ENCODE measurements around the gene NRXN3. TPM values are rescaled to one million over a fixed set of nuclear protein-coding genes. Genes with fewer than 3 reads are reported as not detected.

NRXN3 gene
- total and polyA plus RNA-seq, 4 donors, result 0.07 to 1.2 (median 0.23) TPM

- Histone ChIP-seq H3K36me3 (ENCODE audit: control insufficient read depth in 4 of 4, insufficient read depth in 3 of 4, low read depth in 1 of 4, low read length in 3 of 4) (no peaks in the 10 kb centered on the region), H3K9ac (ENCODE audit: low read depth in 1 of 2, low read length in 2 of 2) (no peak overlapping the region), H3K4me1 (ENCODE audit: control insufficient read depth in 4 of 4, insufficient read depth in 4 of 4, low read length in 3 of 4) (peaks cover 0 to 3% (median 0%) of the 10 kb centered on the region in 4 donors), H3K27ac (ENCODE audit: low read depth in 1 of 2, low read length in 2 of 2) (no peak overlapping the region), H3K27me3 (ENCODE audit: control insufficient read depth in 4 of 4, insufficient read depth in 4 of 4, low read length in 3 of 4) (no peaks in the 10 kb centered on the region), H3K9me3 (ENCODE audit: control insufficient read depth in 4 of 4, low read length in 3 of 4) (no peaks in the 10 kb centered on the region), H3K4me3 (ENCODE audit: low read depth in 1 of 3, low read length in 3 of 3) (no peak overlapping the region)
- no peak for DNase-seq (ENCODE audit: low spot score)
- TF ChIP-seq CTCF (IDR thresholded peaks at IDR 0.05; ENCODE audit: low read depth, low read length, missing input control), result no peak
- TF ChIP-seq JUND (IDR thresholded peaks at IDR 0.05), result no peak
- no peak for TF ChIP-seq RAD21 (IDR thresholded peaks at IDR 0.05)
- TF ChIP-seq SP1 (IDR thresholded peaks at IDR 0.05), result no peak
- TF ChIP-seq ZBTB33 (IDR thresholded peaks at IDR 0.05), result no peak
- TF ChIP-seq RXRA (IDR thresholded peaks at IDR 0.05), result no peak
- TF ChIP-seq EGR1 (IDR thresholded peaks at IDR 0.05; ENCODE audit: low read depth in 2 of 2), result no peak
- no peak for TF ChIP-seq HNF4A (conservative IDR thresholded peaks at IDR 0.05)
- no peak for TF ChIP-seq GABPA (IDR thresholded peaks at IDR 0.05 in 1 of 2, conservative IDR thresholded peaks at IDR 0.05 in 1 of 2)
- TF ChIP-seq MAX (IDR thresholded peaks at IDR 0.05), result no peak
- no peak for TF ChIP-seq TAF1 (conservative IDR thresholded peaks at IDR 0.05)
- TF ChIP-seq FOXA2 (IDR thresholded peaks at IDR 0.05), result no peak
- no peak for TF ChIP-seq YY1 (IDR thresholded peaks at IDR 0.05)
- 78% methylated on average over 3 of the region's 3 CpGs for WGBS
Observed at GRCh38 chr14:79411403-79412174, 1241.4 kb downstream of the NRXN3 start.

- H3K27ac ChIP-seq (ENCODE audit: low read depth in 1 of 2, low read length in 2 of 2), result no peak overlapping the region
- H3K9me3 ChIP-seq (ENCODE audit: control insufficient read depth in 4 of 4, low read length in 3 of 4), result no peaks in the 10 kb centered on the region
- H3K9ac ChIP-seq (ENCODE audit: low read depth in 1 of 2, low read length in 2 of 2), result no peak overlapping the region
- no peak overlapping the region for H3K4me3 ChIP-seq (ENCODE audit: low read depth in 1 of 3, low read length in 3 of 3)
- DNase-seq (ENCODE audit: low spot score), result no peak
- WGBS, result 24% methylated on average over 2 of the region's 2 CpGs
- no peaks in the 10 kb centered on the region for H3K36me3 ChIP-seq (ENCODE audit: control insufficient read depth in 4 of 4, insufficient read depth in 3 of 4, low read depth in 1 of 4, low read length in 3 of 4)
- H3K4me1 ChIP-seq (ENCODE audit: control insufficient read depth in 4 of 4, insufficient read depth in 4 of 4, low read length in 3 of 4), result peaks cover 0 to 3% (median 0%) of the 10 kb centered on the region in 4 donors
- H3K27me3 ChIP-seq (ENCODE audit: control insufficient read depth in 4 of 4, insufficient read depth in 4 of 4, low read length in 3 of 4), result no peaks in the 10 kb centered on the region
- TF ChIP-seq YY1 (IDR thresholded peaks at IDR 0.05) (no peak), MAX (IDR thresholded peaks at IDR 0.05) (no peak), FOXA2 (IDR thresholded peaks at IDR 0.05) (no peak), JUND (IDR thresholded peaks at IDR 0.05) (peak in 1 of 2 donors; percentile 56)
Observed at GRCh38 chr14:79412822-79413221, 1242.6 kb downstream of the NRXN3 start.
